Thyroid gland (tissue), 4 donors: ENCODE results near the gene BRMS1L.

Experiments
- CTCF ChIP-seq, 6 experiments: fragments of 200-600 bp in 3 of 6; fragments of 450-650 bp in 3 of 6; sonication (generic) in 3 of 6; IDR thresholded peaks; one replicate each; pipeline ENCODE4 v1.5.1; 2016 to 2019; ENCODE audit warnings: antibody characterized with exemption in 6 of 6, mild to moderate bottlenecking in 2 of 6, inconsistent platforms in 1 of 6, moderate library complexity in 1 of 6
- POLR2A ChIP-seq, 2 donors: fragments of 450-650 bp; IDR thresholded peaks; one replicate each; pipeline ENCODE4 v1.6.1; 2017; ENCODE audit warnings: antibody characterized with exemption in 2 of 2, mild to moderate bottlenecking in 2 of 2, moderate library complexity in 1 of 2

DNA sequence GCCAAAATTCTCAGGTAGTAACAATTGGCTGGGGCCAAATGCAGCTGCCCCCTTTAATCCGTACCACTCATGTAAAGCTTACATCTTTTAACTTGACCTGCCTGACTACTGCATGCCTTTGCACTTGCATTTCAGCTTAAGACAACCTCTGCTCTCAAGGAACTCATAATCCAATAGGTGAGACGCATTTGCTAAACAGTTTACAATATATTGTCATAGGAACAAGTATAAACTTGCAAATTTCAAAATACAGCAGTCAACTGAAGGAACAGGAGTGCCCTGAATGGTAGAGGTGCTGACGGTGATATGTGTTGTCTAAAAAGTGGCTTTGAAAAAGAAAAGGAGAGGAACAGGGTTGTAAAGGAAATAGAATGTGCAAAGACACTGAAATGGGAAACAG is 3.6 kb upstream of the BRMS1L start:
- TF ChIP-seq CTCF (IDR thresholded peaks at IDR 0.05) = no peak
- no peak for TF ChIP-seq POLR2A (IDR thresholded peaks at IDR 0.05)
